OCI-LY3 (cell line): ENCODE measurements around the gene LAMC3.

Experiments
- H2AFZ ChIP-seq: fragments of 200-600, 300-600 bp; shearing (Covaris generic); 2 replicates; pipeline ENCODE4 v1.6.0; 2014; ENCODE audit warnings: antibody characterized with exemption, low read depth, low read length
- H3K27ac ChIP-seq: fragments of 200-600, 300-600 bp; sonication (generic); 2 replicates; pipeline ENCODE4 v1.5.1; 2014; ENCODE audit warnings: mild to moderate bottlenecking, low read length, moderate library complexity, mixed read lengths
- H3K27me3 ChIP-seq: fragments of 200-600, 300-600 bp; sonication (generic); 2 replicates; pipeline ENCODE4 v1.6.1; 2014; ENCODE audit warnings: low read depth, low read length, mixed read lengths
- H3K36me3 ChIP-seq: fragments of 200-600, 300-600 bp; sonication (generic); replicated peaks from 2 replicates; pipeline ENCODE3; 2014; ENCODE audit warnings: low read depth, low read length, mixed read lengths
- H3K4me1 ChIP-seq: fragments of 300-600, 200-600 bp; sonication (generic); 2 replicates; pipeline ENCODE4 v1.6.1; 2014; ENCODE audit warnings: low read length, mixed read lengths
- H3K4me2 ChIP-seq: fragments of 200-600, 300-600 bp; sonication (generic); 2 replicates; pipeline ENCODE4 v1.6.1; 2014; ENCODE audit warnings: low read length, mixed read lengths
- H3K4me3 ChIP-seq: fragments of 300-600, 200-600 bp; sonication (generic); 2 replicates; pipeline ENCODE4 v1.5.1; 2014; ENCODE audit warnings: antibody characterized with exemption, mild to moderate bottlenecking, low read length, moderate library complexity
- H3K79me2 ChIP-seq: fragments of 300-600, 200-600 bp; shearing (Covaris generic); 2 replicates; pipeline ENCODE4 v1.6.1; 2014; ENCODE audit warnings: mild to moderate bottlenecking, low read length, mixed read lengths
- H3K9ac ChIP-seq: fragments of 300-600, 200-600 bp; shearing (Covaris generic); 2 replicates; pipeline ENCODE4 v1.6.0; 2014; ENCODE audit warnings: mild to moderate bottlenecking, low read length, moderate library complexity
- H3K9me3 ChIP-seq: fragments of 200-600, 300-600 bp; shearing (Covaris generic); 2 replicates; pipeline ENCODE4 v1.6.1; 2014; ENCODE audit warnings: low read length, mixed read lengths; ENCODE audit not compliant: insufficient read depth
- H4K20me1 ChIP-seq: fragments of 200-600, 300-600 bp; sonication (generic); 2 replicates; pipeline ENCODE4 v1.6.1; 2016; ENCODE audit warnings: low read length, mixed read lengths; ENCODE audit not compliant: insufficient read depth
- EZH2phosphoT487 ChIP-seq: fragments of 200-600 bp; shearing (Covaris generic); IDR thresholded peaks from 2 replicates; pipeline ENCODE4 v1.6.1; 2018; ENCODE audit warnings: antibody characterized with exemption, mixed run types, low read depth
- TF ChIP-seq, protein P1 (sequence below): fragments of 200-600, 300-600 bp; sonication (generic); IDR thresholded peaks from 2 replicates; pipeline ENCODE4 v1.5.1; 2014; ENCODE audit warnings: antibody characterized with exemption, low read length, low read depth

LAMC3 gene

DNA sequence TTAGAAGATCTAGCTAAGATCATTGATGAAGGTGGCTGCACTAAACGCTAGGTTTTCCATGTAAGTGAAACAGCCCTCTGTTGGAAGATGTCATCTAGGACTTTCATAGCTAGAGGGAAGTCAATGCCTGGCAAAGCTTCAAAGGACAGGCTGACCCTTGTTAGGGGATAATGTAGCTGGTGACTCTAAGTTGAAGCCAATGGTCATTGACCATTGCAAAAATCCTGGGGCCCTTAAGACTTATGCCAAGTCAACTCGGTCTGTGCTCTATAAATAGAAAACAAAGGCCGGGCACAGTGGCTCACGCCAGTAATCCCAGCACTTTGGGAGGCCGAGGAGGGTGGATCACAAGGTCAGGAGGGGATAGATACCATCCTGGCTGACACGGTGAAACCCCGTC, 43.3 kb upstream of the LAMC3 start:
- H3K79me2 ChIP-seq: no peaks in the 10 kb centered on the region
- TF ChIP-seq, protein P1, sequence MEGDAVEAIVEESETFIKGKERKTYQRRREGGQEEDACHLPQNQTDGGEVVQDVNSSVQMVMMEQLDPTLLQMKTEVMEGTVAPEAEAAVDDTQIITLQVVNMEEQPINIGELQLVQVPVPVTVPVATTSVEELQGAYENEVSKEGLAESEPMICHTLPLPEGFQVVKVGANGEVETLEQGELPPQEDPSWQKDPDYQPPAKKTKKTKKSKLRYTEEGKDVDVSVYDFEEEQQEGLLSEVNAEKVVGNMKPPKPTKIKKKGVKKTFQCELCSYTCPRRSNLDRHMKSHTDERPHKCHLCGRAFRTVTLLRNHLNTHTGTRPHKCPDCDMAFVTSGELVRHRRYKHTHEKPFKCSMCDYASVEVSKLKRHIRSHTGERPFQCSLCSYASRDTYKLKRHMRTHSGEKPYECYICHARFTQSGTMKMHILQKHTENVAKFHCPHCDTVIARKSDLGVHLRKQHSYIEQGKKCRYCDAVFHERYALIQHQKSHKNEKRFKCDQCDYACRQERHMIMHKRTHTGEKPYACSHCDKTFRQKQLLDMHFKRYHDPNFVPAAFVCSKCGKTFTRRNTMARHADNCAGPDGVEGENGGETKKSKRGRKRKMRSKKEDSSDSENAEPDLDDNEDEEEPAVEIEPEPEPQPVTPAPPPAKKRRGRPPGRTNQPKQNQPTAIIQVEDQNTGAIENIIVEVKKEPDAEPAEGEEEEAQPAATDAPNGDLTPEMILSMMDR: no peak
- TF ChIP-seq EZH2phosphoT487: no peak
- H3K27me3 ChIP-seq: no peaks in the 10 kb centered on the region
- no peaks in the 10 kb centered on the region for H3K9me3 ChIP-seq
- no peaks in the 10 kb centered on the region for H4K20me1 ChIP-seq
- H3K4me3 ChIP-seq: no peak overlapping the region
- H3K36me3 ChIP-seq: no peaks in the 10 kb centered on the region
- H2AFZ ChIP-seq: no peak overlapping the region
- no peak overlapping the region for H3K9ac ChIP-seq
- H3K4me1 ChIP-seq: no peaks in the 10 kb centered on the region
- H3K27ac ChIP-seq: no peak overlapping the region
- no peak overlapping the region for H3K4me2 ChIP-seq

DNA sequence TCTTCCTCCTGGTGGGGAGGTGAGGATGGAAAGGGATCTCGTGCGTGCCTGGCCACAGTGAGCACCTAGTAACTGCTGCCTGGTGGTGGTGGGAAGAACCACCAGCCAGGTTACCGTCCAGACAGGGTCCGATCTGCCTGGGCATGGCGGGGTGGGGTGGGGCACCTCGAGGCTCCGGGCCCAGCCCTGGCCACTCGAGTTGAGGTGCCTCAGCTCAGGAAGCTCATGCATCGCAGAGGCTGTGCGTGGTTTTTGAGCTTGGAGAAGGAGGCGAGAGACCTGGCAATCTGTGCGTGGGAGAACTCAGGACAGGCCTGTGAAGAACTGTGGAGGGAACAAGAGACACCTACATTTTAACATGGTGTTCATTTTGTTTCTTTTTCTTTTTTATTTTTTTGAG, 38.9 kb upstream of the LAMC3 start:
- no peak overlapping the region for H3K4me3 ChIP-seq
- H3K4me2 ChIP-seq: no peak overlapping the region
- H2AFZ ChIP-seq: no peak overlapping the region
- TF ChIP-seq EZH2phosphoT487: no peak
- TF ChIP-seq, protein P1: no peak
- H3K36me3 ChIP-seq: no peaks in the 10 kb centered on the region
- H3K9ac ChIP-seq: no peak overlapping the region
- H3K27ac ChIP-seq: no peak overlapping the region
- H3K4me1 ChIP-seq: no peaks in the 10 kb centered on the region
- no peaks in the 10 kb centered on the region; the same call in none of the 2 replicates for H3K27me3 ChIP-seq
- no peaks in the 10 kb centered on the region for H3K9me3 ChIP-seq
- H4K20me1 ChIP-seq: no peaks in the 10 kb centered on the region
- no peaks in the 10 kb centered on the region for H3K79me2 ChIP-seq

DNA sequence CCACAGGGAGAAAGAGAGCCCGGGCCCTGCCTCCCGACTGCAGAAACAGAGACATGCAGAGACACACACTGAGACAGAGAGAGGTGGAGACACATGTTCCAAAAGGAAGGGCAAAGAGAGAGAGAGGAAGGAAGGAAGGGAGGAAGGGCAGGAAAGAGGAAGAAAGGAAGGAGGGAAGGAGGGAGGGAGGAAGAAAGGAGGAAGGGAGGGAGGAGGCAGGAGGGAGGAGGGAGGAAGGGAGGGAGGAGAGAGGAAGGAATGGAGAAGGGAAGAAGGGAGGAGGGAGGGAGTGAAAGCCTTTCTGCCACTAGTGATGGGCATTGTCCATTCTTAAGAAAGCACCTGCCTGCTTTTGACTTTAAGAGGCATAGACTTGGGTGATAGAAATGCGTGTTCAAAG, 38.1 kb upstream of the LAMC3 start:
- no peak overlapping the region for H3K9ac ChIP-seq
- no peaks in the 10 kb centered on the region for H3K36me3 ChIP-seq
- no peaks in the 10 kb centered on the region; the same call in none of the 2 replicates for H3K27me3 ChIP-seq
- TF ChIP-seq, protein P1: no peak
- TF ChIP-seq EZH2phosphoT487: no peak
- H3K4me2 ChIP-seq: no peak overlapping the region
- no peak overlapping the region for H3K4me3 ChIP-seq
- H3K27ac ChIP-seq: no peak overlapping the region
- no peaks in the 10 kb centered on the region for H3K4me1 ChIP-seq
- no peaks in the 10 kb centered on the region for H3K79me2 ChIP-seq
- H2AFZ ChIP-seq: no peak overlapping the region
- no peaks in the 10 kb centered on the region for H3K9me3 ChIP-seq
- H4K20me1 ChIP-seq: no peaks in the 10 kb centered on the region

DNA sequence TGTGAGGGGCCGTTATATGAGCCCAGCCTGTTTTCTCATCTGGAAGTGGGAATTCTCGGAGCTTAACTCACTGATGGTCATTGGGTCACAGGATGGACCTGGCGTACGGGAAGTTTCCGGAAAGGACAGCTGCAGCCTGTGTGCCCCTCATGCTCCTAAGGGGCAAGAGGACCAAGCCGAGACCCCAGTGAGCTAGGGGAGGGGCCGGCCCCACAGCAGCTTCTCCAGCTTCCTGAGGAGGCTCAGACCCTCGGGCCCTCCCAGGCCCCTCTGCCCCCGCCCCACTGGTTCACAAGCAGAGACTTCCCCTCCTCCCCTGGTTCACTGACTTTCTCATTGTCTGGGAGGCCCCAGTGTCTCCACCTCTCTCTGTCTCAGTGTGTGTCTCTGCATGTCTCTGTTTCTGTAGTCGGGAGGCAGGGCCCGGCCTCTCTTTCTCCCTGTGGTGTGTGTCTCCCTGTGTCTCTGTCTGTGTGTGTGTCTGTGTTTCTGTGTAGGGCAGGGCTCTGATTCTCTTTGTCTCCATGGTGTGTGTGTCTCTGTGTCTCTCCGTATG, 37.6 kb upstream of the LAMC3 start:
- no peaks in the 10 kb centered on the region for H3K4me1 ChIP-seq
- H3K36me3 ChIP-seq: no peaks in the 10 kb centered on the region
- H3K27me3 ChIP-seq: no peaks in the 10 kb centered on the region; the same call in none of the 2 replicates
- H3K9me3 ChIP-seq: no peaks in the 10 kb centered on the region
- no peaks in the 10 kb centered on the region for H4K20me1 ChIP-seq
- H3K79me2 ChIP-seq: no peaks in the 10 kb centered on the region
- H3K9ac ChIP-seq: no peak overlapping the region
- H3K27ac ChIP-seq: no peak overlapping the region
- TF ChIP-seq, protein P1: no peak
- no peak for TF ChIP-seq EZH2phosphoT487
- no peak overlapping the region for H2AFZ ChIP-seq
- no peak overlapping the region for H3K4me2 ChIP-seq
- no peak overlapping the region for H3K4me3 ChIP-seq
